Fibroblast of lung (primary cell): Measurements from ENCODE around the gene MYO18A. TPM values are rescaled to one million over a fixed set of nuclear protein-coding genes. Genes with fewer than 3 reads are reported as not detected.

Experiments used
- DNase-seq, 2 donors: peaks; one replicate each; pipeline versions ENCODE4 v3.0.0 to v3.0.0-alpha.2; 2010; ENCODE audit warnings: low read depth in 2 of 2
- H2AFZ ChIP-seq: 2 replicates; pipeline ENCODE4 v1.5.1; 2012; ENCODE audit warnings: low read length, control low read depth, inconsistent platforms
- H3K27ac ChIP-seq: 2 replicates; pipeline ENCODE4 v1.5.1; 2011; ENCODE audit warnings: low read length, control low read depth; ENCODE audit not compliant: insufficient read depth
- H3K27me3 ChIP-seq: 2 replicates; pipeline ENCODE4 v1.5.1; 2011; ENCODE audit warnings: mild to moderate bottlenecking, low read length; ENCODE audit not compliant: control insufficient read depth, insufficient read depth
- H3K36me3 ChIP-seq: 2 replicates; pipeline ENCODE4 v1.5.1; 2011; ENCODE audit warnings: low read length; ENCODE audit not compliant: control insufficient read depth, insufficient read depth
- H3K4me1 ChIP-seq: 2 replicates; pipeline ENCODE4 v1.5.1; 2011; ENCODE audit warnings: low read length; ENCODE audit not compliant: control insufficient read depth, insufficient read depth; ENCODE audit errors: extremely low read depth
- H3K4me2 ChIP-seq: 2 replicates; pipeline ENCODE4 v1.5.1; 2011; ENCODE audit warnings: low read length, control low read depth; ENCODE audit not compliant: insufficient read depth; ENCODE audit errors: extremely low read depth
- H3K4me3 ChIP-seq, 4 experiments: fragments of 200-600 bp in 1 of 4; sonication (generic) in 1 of 4; replicated peaks in 1 of 4; 2 replicates each; pipeline ENCODE4 v1.5.1; 2011 to 2016; ENCODE audit warnings: low read length in 4 of 4, low read depth in 3 of 4, mild to moderate bottlenecking in 3 of 4, control low read depth in 2 of 4, inconsistent platforms in 1 of 4, mixed read lengths in 1 of 4; ENCODE audit not compliant: insufficient read depth in 1 of 4; ENCODE audit errors: control extremely low read depth in 1 of 4
- H3K79me2 ChIP-seq: 2 replicates; pipeline ENCODE4 v1.5.1; 2012; ENCODE audit warnings: mild to moderate bottlenecking, low read length, inconsistent platforms; ENCODE audit not compliant: control insufficient read depth, insufficient read depth
- H3K9ac ChIP-seq: 2 replicates; pipeline ENCODE4 v1.5.1; 2011; ENCODE audit warnings: mild to moderate bottlenecking, low read length, control low read depth; ENCODE audit not compliant: insufficient read depth
- H3K9me3 ChIP-seq: 2 replicates; pipeline ENCODE4 v1.5.1; 2012; ENCODE audit warnings: low read depth, low read length; ENCODE audit not compliant: control insufficient read depth, insufficient read depth
- H4K20me1 ChIP-seq: 2 replicates; pipeline ENCODE4 v1.5.1; 2011; ENCODE audit warnings: low read length; ENCODE audit not compliant: control insufficient read depth, insufficient read depth; ENCODE audit errors: extremely low read depth
- CTCF ChIP-seq, 2 donors: IDR thresholded peaks in 1 of 2; conservative IDR thresholded peaks in 1 of 2; 1 replicate in 1 of 2; 2 replicates in 1 of 2; pipeline ENCODE4 v1.5.1; 2011 to 2012; ENCODE audit warnings: low read length in 2 of 2, control low read depth in 1 of 2, inconsistent platforms in 1 of 2, low read depth in 1 of 2, mild to moderate bottlenecking in 1 of 2
- EZH2 ChIP-seq: IDR thresholded peaks from 2 replicates; pipeline ENCODE4 v1.5.1; 2012; ENCODE audit warnings: low read length, control low read depth, mild to moderate bottlenecking; ENCODE audit errors: missing control alignments
- polyA plus RNA-seq, 2 donors: library from polyadenylated mRNA; depleted of rRNA in 1 of 2; stranded (reverse) in 1 of 2; unstranded in 1 of 2; fragments of >200 nt; gene quantifications; 2 replicates each; pipeline ENCODE4 v1.2.1, GENCODE V29; 2011 to 2012; ENCODE audit warnings: missing spikeins in 1 of 2
- total RNA-seq: library from RNA; depleted of rRNA; stranded (reverse); fragments of >200 nt; gene quantifications from 2 replicates; pipeline ENCODE4 v1.2.1, GENCODE V29; 2014

Gene MYO18A
- total and polyA plus RNA-seq, 2 donors (not counting 1 experiment from before 2014, with no cell fraction given) = 11.7 to 133 TPM

- TF ChIP-seq EZH2 (no peak), CTCF (conservative IDR thresholded peaks at IDR 0.05 in 1 of 2, IDR thresholded peaks at IDR 0.05 in 1 of 2; ENCODE audit: low read depth in 1 of 2, low read length in 2 of 2) (no peak)
- no peak for DNase-seq
- no peaks in the 10 kb centered on the region for H3K27me3 ChIP-seq
- no peaks in the 10 kb centered on the region for H3K4me1 ChIP-seq
- peaks cover 15% of the 10 kb centered on the region for H3K36me3 ChIP-seq
- H3K4me2 ChIP-seq = no peak overlapping the region
- no peak overlapping the region for H3K4me3 ChIP-seq
- H3K27ac ChIP-seq = no peak overlapping the region
- H2AFZ ChIP-seq = no peak overlapping the region
- no peak overlapping the region for H3K9ac ChIP-seq
- H3K9me3 ChIP-seq = no peaks in the 10 kb centered on the region
- no peaks in the 10 kb centered on the region for H4K20me1 ChIP-seq
- no peaks in the 10 kb centered on the region for H3K79me2 ChIP-seq
Measured at GRCh38 chr17:29080323-29080722, 99.9 kb downstream of the MYO18A start.

GRCh38 chr17:29079887-29080286 is 100.3 kb downstream of the MYO18A start:
- Histone ChIP-seq H4K20me1 (no peaks in the 10 kb centered on the region), H3K27ac (no peak overlapping the region), H2AFZ (no peak overlapping the region), H3K4me1 (no peaks in the 10 kb centered on the region), H3K9ac (no peak overlapping the region), H3K4me3 (no peak overlapping the region), H3K36me3 (peaks cover 15% of the 10 kb centered on the region), H3K79me2 (no peaks in the 10 kb centered on the region), H3K4me2 (no peak overlapping the region), H3K9me3 (no peaks in the 10 kb centered on the region), H3K27me3 (no peaks in the 10 kb centered on the region)
- no peak for DNase-seq
- no peak for TF ChIP-seq CTCF (conservative IDR thresholded peaks at IDR 0.05 in 1 of 2, IDR thresholded peaks at IDR 0.05 in 1 of 2; ENCODE audit: low read depth in 1 of 2, low read length in 2 of 2)
- TF ChIP-seq EZH2 = no peak

GRCh38 chr17:29079433-29079832 is 100.8 kb downstream of the MYO18A start:
- no peaks in the 10 kb centered on the region for H3K27me3 ChIP-seq
- TF ChIP-seq EZH2 (no peak), CTCF (conservative IDR thresholded peaks at IDR 0.05 in 1 of 2, IDR thresholded peaks at IDR 0.05 in 1 of 2; ENCODE audit: low read depth in 1 of 2, low read length in 2 of 2) (no peak)
- no peak overlapping the region for H3K4me3 ChIP-seq
- H3K9me3 ChIP-seq = no peaks in the 10 kb centered on the region
- no peak overlapping the region for H2AFZ ChIP-seq
- no peak overlapping the region for H3K4me2 ChIP-seq
- H3K36me3 ChIP-seq = peaks cover 15% of the 10 kb centered on the region
- H3K4me1 ChIP-seq = no peaks in the 10 kb centered on the region
- no peaks in the 10 kb centered on the region for H3K79me2 ChIP-seq
- no peaks in the 10 kb centered on the region for H4K20me1 ChIP-seq
- H3K27ac ChIP-seq = no peak overlapping the region
- no peak for DNase-seq
- no peak overlapping the region for H3K9ac ChIP-seq
